ENCODE measurements around the gene CERS6. TPM values are rescaled to one million over a fixed set of nuclear protein-coding genes. Genes with fewer than 3 reads are reported as not detected.

CERS6 gene
- polyA plus RNA-seq, 4 donors = 6.8 to 55.4 (median 21.9) TPM

- no peak overlapping the region for H3K4me3 ChIP-seq (ENCODE audit: low read depth in 1 of 3, low read length in 3 of 3)
- H3K4me1 ChIP-seq (ENCODE audit: control insufficient read depth in 3 of 3, insufficient read depth in 2 of 3, low read depth in 1 of 3, low read length in 2 of 3) = peaks cover 0 to 3% (median 0%) of the 10 kb centered on the region in 3 donors
- WGBS, 3 donors = 89 to 100% (median 93%) methylated on average over 1 of the region's 1 CpG
- H3K36me3 ChIP-seq (ENCODE audit: control insufficient read depth in 3 of 3, insufficient read depth in 2 of 3, low read depth in 1 of 3, low read length in 3 of 3) = peaks cover 0 to 13% (median 2%) of the 10 kb centered on the region in 3 donors
- no peak overlapping the region for H3K27ac ChIP-seq (ENCODE audit: low read depth in 1 of 3, low read length in 2 of 3)
- DNase-seq (no peak), FAIRE-seq (no peak)
- H3K9me3 ChIP-seq (ENCODE audit: control insufficient read depth in 2 of 2, insufficient read depth in 1 of 2, low read depth in 1 of 2, low read length in 1 of 2) = peaks cover 0 to 17% of the 10 kb centered on the region in 2 donors
- no peaks in the 10 kb centered on the region for H3K27me3 ChIP-seq (ENCODE audit: control insufficient read depth in 3 of 3, insufficient read depth in 3 of 3, low read length in 3 of 3)
Observed at GRCh38 chr2:168539945-168540344, 83.9 kb downstream of the CERS6 start.

DNA sequence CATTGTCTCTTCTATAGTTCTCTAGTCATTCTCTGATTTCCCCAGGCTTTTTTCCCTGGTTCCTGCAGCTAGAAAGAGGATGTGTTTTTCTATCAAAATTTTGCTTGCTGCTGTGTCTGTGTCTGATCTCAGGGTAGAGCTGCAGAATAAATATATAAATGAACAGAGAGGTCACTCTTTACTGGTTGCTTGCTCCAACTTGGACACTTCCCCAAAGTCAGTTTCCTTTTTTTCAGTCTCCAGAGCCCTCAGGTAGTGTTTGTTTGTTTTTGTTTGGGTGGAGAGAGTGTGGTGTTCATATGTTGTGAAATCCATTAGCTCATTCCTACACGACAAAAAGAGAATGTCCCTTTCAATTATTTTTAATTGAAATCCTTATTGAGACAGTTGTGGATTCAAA lies 85.8 kb downstream of the CERS6 start:
- peaks cover 0 to 13% of the 10 kb centered on the region in 2 donors for H3K9me3 ChIP-seq (ENCODE audit: control insufficient read depth in 2 of 2, insufficient read depth in 1 of 2, low read depth in 1 of 2, low read length in 1 of 2)
- no peak for DNase-seq
- WGBS, 3 donors = 23 to 48% (median 29%) methylated on average over 1 of the region's 1 CpG
- H3K27ac ChIP-seq (ENCODE audit: low read depth in 1 of 3, low read length in 2 of 3) = no peak overlapping the region
- peaks cover 0 to 3% (median 0%) of the 10 kb centered on the region in 3 donors for H3K4me1 ChIP-seq (ENCODE audit: control insufficient read depth in 3 of 3, insufficient read depth in 2 of 3, low read depth in 1 of 3, low read length in 2 of 3)
- H3K36me3 ChIP-seq (ENCODE audit: control insufficient read depth in 3 of 3, insufficient read depth in 2 of 3, low read depth in 1 of 3, low read length in 3 of 3) = peaks cover 0 to 8% (median 2%) of the 10 kb centered on the region in 3 donors
- no peak overlapping the region for H3K4me3 ChIP-seq (ENCODE audit: low read depth in 1 of 3, low read length in 3 of 3)
- FAIRE-seq = no peak
- no peaks in the 10 kb centered on the region for H3K27me3 ChIP-seq (ENCODE audit: control insufficient read depth in 3 of 3, insufficient read depth in 3 of 3, low read length in 3 of 3)

DNA sequence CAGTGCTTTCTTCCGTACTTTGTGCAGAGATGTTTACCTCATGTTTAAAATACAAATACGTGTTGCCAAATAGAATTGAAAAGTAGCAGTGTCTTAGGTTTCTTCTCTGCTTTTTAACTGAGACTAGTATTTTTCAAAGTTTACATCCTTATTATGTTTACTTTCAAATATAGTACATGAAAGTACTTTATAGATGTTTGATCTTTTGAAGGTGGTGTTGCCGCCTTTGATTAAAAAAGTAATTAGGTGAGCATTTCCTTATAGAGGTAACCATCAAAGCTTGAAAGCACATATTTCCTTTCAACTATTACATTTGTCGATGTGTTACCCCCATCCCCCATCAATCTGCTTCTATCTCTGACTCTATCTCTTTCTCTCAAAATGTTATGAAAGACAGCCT lies 87.0 kb downstream of the CERS6 start:
- no peak for FAIRE-seq
- H3K27ac ChIP-seq (ENCODE audit: low read depth in 1 of 3, low read length in 2 of 3) = no peak overlapping the region
- no peaks in the 10 kb centered on the region for H3K27me3 ChIP-seq (ENCODE audit: control insufficient read depth in 3 of 3, insufficient read depth in 3 of 3, low read length in 3 of 3)
- peaks cover 0 to 3% (median 0%) of the 10 kb centered on the region in 3 donors for H3K4me1 ChIP-seq (ENCODE audit: control insufficient read depth in 3 of 3, insufficient read depth in 2 of 3, low read depth in 1 of 3, low read length in 2 of 3)
- peaks cover 0 to 11% (median 2%) of the 10 kb centered on the region in 3 donors for H3K36me3 ChIP-seq (ENCODE audit: control insufficient read depth in 3 of 3, insufficient read depth in 2 of 3, low read depth in 1 of 3, low read length in 3 of 3)
- 15 to 54% (median 26%) methylated on average over 4 of the region's 4 CpGs for WGBS, 3 donors
- peak in 1 of 2 donors; percentile 51 for DNase-seq
- H3K4me3 ChIP-seq (ENCODE audit: low read depth in 1 of 3, low read length in 3 of 3) = no peak overlapping the region
- peaks cover 0 to 13% of the 10 kb centered on the region in 2 donors for H3K9me3 ChIP-seq (ENCODE audit: control insufficient read depth in 2 of 2, insufficient read depth in 1 of 2, low read depth in 1 of 2, low read length in 1 of 2)

DNA sequence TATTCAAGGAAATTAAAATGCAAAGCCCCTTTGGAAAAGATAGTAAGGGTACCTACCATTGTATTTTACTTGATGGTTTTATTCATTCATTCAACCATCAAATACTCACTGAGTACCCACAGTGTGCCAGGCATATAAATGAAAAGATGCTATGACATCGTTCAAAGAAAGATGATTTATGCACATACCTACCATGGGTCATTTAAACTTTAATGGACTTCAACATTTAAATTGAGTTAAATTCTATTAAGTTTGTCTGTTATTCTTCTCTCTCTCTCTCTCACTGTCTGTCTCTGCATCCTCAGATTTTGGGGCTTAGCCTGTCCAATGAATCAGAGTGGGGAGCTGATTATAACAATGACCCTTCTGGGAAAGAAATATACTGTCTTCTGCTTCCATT lies 87.9 kb downstream of the CERS6 start:
- H3K9me3 ChIP-seq (ENCODE audit: control insufficient read depth in 2 of 2, insufficient read depth in 1 of 2, low read depth in 1 of 2, low read length in 1 of 2) = peaks cover 0 to 13% of the 10 kb centered on the region in 2 donors
- H3K27me3 ChIP-seq (ENCODE audit: control insufficient read depth in 3 of 3, insufficient read depth in 3 of 3, low read length in 3 of 3) = no peaks in the 10 kb centered on the region
- peaks cover 0 to 3% (median 0%) of the 10 kb centered on the region in 3 donors for H3K4me1 ChIP-seq (ENCODE audit: control insufficient read depth in 3 of 3, insufficient read depth in 2 of 3, low read depth in 1 of 3, low read length in 2 of 3)
- H3K27ac ChIP-seq (ENCODE audit: low read depth in 1 of 3, low read length in 2 of 3) = no peak overlapping the region
- H3K4me3 ChIP-seq (ENCODE audit: low read depth in 1 of 3, low read length in 3 of 3) = no peak overlapping the region
- WGBS, 3 donors = 81 to 96% (median 94%) methylated on average over 1 of the region's 1 CpG
- FAIRE-seq (no peak), DNase-seq (no peak)
- peaks cover 0 to 13% (median 2%) of the 10 kb centered on the region in 3 donors for H3K36me3 ChIP-seq (ENCODE audit: control insufficient read depth in 3 of 3, insufficient read depth in 2 of 3, low read depth in 1 of 3, low read length in 3 of 3)

DNA sequence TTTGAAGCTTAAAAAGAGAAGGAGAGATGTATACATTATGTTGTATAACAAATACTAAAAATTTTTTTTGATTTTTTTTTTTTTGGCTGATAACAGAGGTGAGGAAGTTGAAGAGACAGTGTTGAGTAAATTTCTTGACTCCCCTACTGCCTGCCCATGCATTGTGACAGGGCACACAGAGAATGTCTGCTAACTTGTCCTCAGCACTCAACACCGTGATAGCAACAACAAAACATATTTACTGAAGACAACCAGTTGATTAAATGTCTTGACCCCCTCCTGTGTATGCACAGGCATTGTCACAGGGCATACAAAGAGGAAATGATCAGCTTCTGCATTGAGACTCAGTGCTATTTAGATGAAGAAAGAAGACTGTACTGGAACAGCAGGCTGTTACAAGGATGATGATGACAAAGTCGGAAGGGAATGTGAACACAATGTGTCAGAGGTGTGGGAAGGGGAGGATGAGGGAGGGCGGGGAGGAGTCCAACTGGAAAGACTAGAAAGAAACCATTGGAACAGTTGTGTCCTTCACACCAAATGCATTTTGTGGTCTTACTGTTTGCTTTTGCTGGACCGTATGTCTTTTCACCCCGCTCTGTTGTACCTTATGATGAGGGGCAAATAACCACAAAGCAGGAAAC lies 89.5 kb downstream of the CERS6 start:
- FAIRE-seq (no peak), DNase-seq (no peak)
- peaks cover 0 to 18% (median 0%) of the 10 kb centered on the region in 3 donors for H3K36me3 ChIP-seq (ENCODE audit: control insufficient read depth in 3 of 3, insufficient read depth in 2 of 3, low read depth in 1 of 3, low read length in 3 of 3)
- H3K4me3 ChIP-seq (ENCODE audit: low read depth in 1 of 3, low read length in 3 of 3) = no peak overlapping the region
- no peak overlapping the region for H3K27ac ChIP-seq (ENCODE audit: low read depth in 1 of 3, low read length in 2 of 3)
- 83 to 96% (median 86%) methylated on average over 5 of the region's 5 CpGs for WGBS, 3 donors
- H3K27me3 ChIP-seq (ENCODE audit: control insufficient read depth in 3 of 3, insufficient read depth in 3 of 3, low read length in 3 of 3) = no peaks in the 10 kb centered on the region
- peaks cover 0 to 3% (median 0%) of the 10 kb centered on the region in 3 donors for H3K4me1 ChIP-seq (ENCODE audit: control insufficient read depth in 3 of 3, insufficient read depth in 2 of 3, low read depth in 1 of 3, low read length in 2 of 3)
- H3K9me3 ChIP-seq (ENCODE audit: control insufficient read depth in 2 of 2, insufficient read depth in 1 of 2, low read depth in 1 of 2, low read length in 1 of 2) = peaks cover 0 to 4% of the 10 kb centered on the region in 2 donors

DNA sequence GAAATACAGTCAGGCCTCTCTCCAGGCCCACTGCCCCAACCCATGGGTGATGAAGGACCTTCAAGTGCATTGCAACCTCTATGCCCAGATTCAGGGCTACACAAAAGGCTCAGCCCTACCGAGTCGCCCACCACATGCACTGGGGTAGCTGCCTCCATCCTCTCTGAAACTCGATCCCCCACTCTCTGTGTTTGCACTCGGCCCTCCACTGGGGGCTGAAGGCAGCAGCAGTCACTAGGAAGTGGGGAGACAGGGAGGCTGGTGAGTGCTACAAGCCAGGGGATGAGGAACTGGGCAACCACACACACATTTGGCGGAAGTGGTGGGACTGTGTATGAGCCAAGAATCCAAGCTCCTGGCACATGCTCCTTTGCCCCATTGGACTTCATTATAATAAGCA lies 94.6 kb downstream of the CERS6 start:
- no peaks in the 10 kb centered on the region for H3K27me3 ChIP-seq (ENCODE audit: control insufficient read depth in 3 of 3, insufficient read depth in 3 of 3, low read length in 3 of 3)
- DNase-seq = no peak
- H3K27ac ChIP-seq (ENCODE audit: low read depth in 1 of 3, low read length in 2 of 3) = no peak overlapping the region
- no peak overlapping the region for H3K4me3 ChIP-seq (ENCODE audit: low read depth in 1 of 3, low read length in 3 of 3)
- H3K4me1 ChIP-seq (ENCODE audit: control insufficient read depth in 3 of 3, insufficient read depth in 2 of 3, low read depth in 1 of 3, low read length in 2 of 3) = peaks cover 0 to 2% (median 0%) of the 10 kb centered on the region in 3 donors
- 88 to 94% (median 93%) methylated on average over 5 of the region's 5 CpGs for WGBS, 3 donors
- peaks cover 0 to 17% (median 0%) of the 10 kb centered on the region in 3 donors for H3K36me3 ChIP-seq (ENCODE audit: control insufficient read depth in 3 of 3, insufficient read depth in 2 of 3, low read depth in 1 of 3, low read length in 3 of 3)
- FAIRE-seq = no peak
- H3K9me3 ChIP-seq (ENCODE audit: control insufficient read depth in 2 of 2, insufficient read depth in 1 of 2, low read depth in 1 of 2, low read length in 1 of 2) = peaks cover 0 to 3% of the 10 kb centered on the region in 2 donors

DNA sequence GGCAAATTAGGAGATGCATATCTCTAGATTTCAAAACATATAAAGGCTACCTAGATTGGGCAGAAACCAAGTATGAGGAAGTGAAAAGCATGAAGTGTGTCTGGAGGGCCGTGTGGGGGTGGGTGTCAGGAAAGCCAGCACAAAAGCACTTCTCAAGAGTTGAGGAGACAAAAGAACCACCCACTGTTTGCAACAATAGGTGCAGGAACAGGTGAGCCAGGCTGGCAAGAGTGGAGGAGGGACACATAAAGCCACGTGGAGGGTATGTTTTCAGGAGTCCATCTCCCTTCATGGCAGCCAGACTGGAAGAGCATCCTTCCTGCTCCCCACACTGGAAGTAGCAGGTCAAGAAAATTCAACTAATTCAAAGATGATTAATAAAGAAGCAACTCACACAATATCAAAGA lies 96.4 kb downstream of the CERS6 start:
- no peaks in the 10 kb centered on the region for H3K27me3 ChIP-seq (ENCODE audit: control insufficient read depth in 3 of 3, insufficient read depth in 3 of 3, low read length in 3 of 3)
- DNase-seq (no peak), FAIRE-seq (no peak)
- H3K9me3 ChIP-seq (ENCODE audit: control insufficient read depth in 2 of 2, insufficient read depth in 1 of 2, low read depth in 1 of 2, low read length in 1 of 2) = peaks cover 0 to 3% of the 10 kb centered on the region in 2 donors
- H3K36me3 ChIP-seq (ENCODE audit: control insufficient read depth in 3 of 3, insufficient read depth in 2 of 3, low read depth in 1 of 3, low read length in 3 of 3) = peaks cover 0 to 19% (median 0%) of the 10 kb centered on the region in 3 donors
- peaks cover 0 to 2% (median 0%) of the 10 kb centered on the region in 3 donors for H3K4me1 ChIP-seq (ENCODE audit: control insufficient read depth in 3 of 3, insufficient read depth in 2 of 3, low read depth in 1 of 3, low read length in 2 of 3)
- WGBS, 3 donors = 40 to 52% (median 43%) methylated on average over 2 of the region's 2 CpGs
- no peak overlapping the region for H3K4me3 ChIP-seq (ENCODE audit: low read depth in 1 of 3, low read length in 3 of 3)
- no peak overlapping the region for H3K27ac ChIP-seq (ENCODE audit: low read depth in 1 of 3, low read length in 2 of 3)

DNA sequence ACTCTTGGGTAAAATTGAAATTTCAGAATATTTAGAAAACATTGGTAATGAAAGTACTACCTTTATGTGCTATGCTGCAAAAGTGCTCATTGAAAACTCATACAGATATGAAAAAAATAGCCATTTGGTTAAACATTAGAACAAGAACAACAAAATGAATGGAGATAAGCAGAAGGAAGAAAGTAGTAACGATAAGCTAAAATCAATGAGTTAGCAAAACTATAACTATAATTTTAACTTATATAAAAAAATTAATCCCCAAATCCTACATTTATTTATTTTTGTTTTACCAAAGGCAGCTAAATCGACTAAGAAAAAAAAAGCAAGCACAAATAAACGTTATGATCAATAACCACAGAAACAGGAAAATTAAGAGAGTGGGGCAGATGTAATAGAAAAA lies 99.2 kb downstream of the CERS6 start:
- H3K36me3 ChIP-seq (ENCODE audit: control insufficient read depth in 3 of 3, insufficient read depth in 2 of 3, low read depth in 1 of 3, low read length in 3 of 3) = peaks cover 0 to 12% (median 0%) of the 10 kb centered on the region in 3 donors
- no peak overlapping the region for H3K27ac ChIP-seq (ENCODE audit: low read depth in 1 of 3, low read length in 2 of 3)
- WGBS, 3 donors = 16 to 65% (median 34%) methylated on average over 3 of the region's 3 CpGs
- no peak overlapping the region for H3K4me3 ChIP-seq (ENCODE audit: low read depth in 1 of 3, low read length in 3 of 3)
- peaks cover 0 to 4% (median 0%) of the 10 kb centered on the region in 3 donors for H3K4me1 ChIP-seq (ENCODE audit: control insufficient read depth in 3 of 3, insufficient read depth in 2 of 3, low read depth in 1 of 3, low read length in 2 of 3)
- DNase-seq (no peak), FAIRE-seq (no peak)
- H3K9me3 ChIP-seq (ENCODE audit: control insufficient read depth in 2 of 2, insufficient read depth in 1 of 2, low read depth in 1 of 2, low read length in 1 of 2) = peaks cover 0 to 3% of the 10 kb centered on the region in 2 donors
- no peaks in the 10 kb centered on the region for H3K27me3 ChIP-seq (ENCODE audit: control insufficient read depth in 3 of 3, insufficient read depth in 3 of 3, low read length in 3 of 3)
